Neural cell (in vitro differentiated cells): ENCODE measurements around the gene PIK3AP1. TPM values are rescaled to one million over a fixed set of nuclear protein-coding genes. Genes with fewer than 3 reads are reported as not detected.
"Not testable (repeated sequence)": the region's sequence is repeated elsewhere in the genome, so short reads cannot be mapped to it uniquely, and the experiment has no call there.

Experiments
- H2AFZ ChIP-seq: fragments of 200-600, 300-800 bp; sonication (generic), shearing (Covaris generic); 2 replicates; pipeline ENCODE4 v1.6.0; 2014; ENCODE audit warnings: low read depth, mild to moderate bottlenecking, antibody characterized with exemption, low read length, moderate library complexity
- H3F3A ChIP-seq: fragments of 200-600 bp; shearing (Covaris generic); 2 replicates; pipeline ENCODE4 v1.6.1; 2016; ENCODE audit warnings: mild to moderate bottlenecking, moderate library complexity, mixed read lengths, antibody characterized with exemption, low read length; ENCODE audit not compliant: insufficient read depth, poor library complexity, severe bottlenecking
- H3K27ac ChIP-seq: fragments of 200-600, 300-800 bp; sonication (generic), shearing (Covaris generic); 2 replicates; pipeline ENCODE4 v1.5.1; 2014; ENCODE audit warnings: mild to moderate bottlenecking, low read length, moderate library complexity
- H3K27me3 ChIP-seq: fragments of 300-800, 200-600 bp; sonication (generic), shearing (Covaris generic); 2 replicates; pipeline ENCODE4 v1.6.0; 2014; ENCODE audit warnings: mild to moderate bottlenecking, low read depth, low read length, moderate library complexity; ENCODE audit not compliant: insufficient read depth
- H3K36me3 ChIP-seq: fragments of 300-800, 200-600 bp; sonication (generic), shearing (Covaris generic); 2 replicates; pipeline ENCODE4 v1.5.1; 2014; ENCODE audit warnings: mild to moderate bottlenecking, antibody characterized with exemption, low read length, moderate library complexity; ENCODE audit not compliant: insufficient read depth
- H3K4me2 ChIP-seq: fragments of 300-800, 200-600 bp; sonication (generic), shearing (Covaris generic); 2 replicates; pipeline ENCODE4 v1.6.0; 2014; ENCODE audit warnings: mild to moderate bottlenecking, low read length
- H3K4me3 ChIP-seq: fragments of 300-800, 200-600 bp; sonication (generic), shearing (Covaris generic); 2 replicates; pipeline ENCODE4 v1.5.1; 2014; ENCODE audit warnings: mild to moderate bottlenecking, low read length, moderate library complexity
- H3K79me2 ChIP-seq: fragments of 200-600 bp; shearing (Covaris generic); replicated peaks from 2 replicates; pipeline ENCODE4 v1.6.0; 2014; ENCODE audit warnings: mild to moderate bottlenecking, low read length, moderate library complexity; ENCODE audit not compliant: insufficient read depth
- H3K9ac ChIP-seq: fragments of 300-800, 200-600 bp; sonication (generic), shearing (Covaris generic); 2 replicates; pipeline ENCODE4 v1.6.1; 2016; ENCODE audit warnings: mild to moderate bottlenecking, low read length, mixed read lengths
- H3K9me2 ChIP-seq: fragments of 200-600 bp; shearing (Covaris generic); 2 replicates; pipeline ENCODE4 v1.6.1; 2016; ENCODE audit warnings: mild to moderate bottlenecking, low read length, mixed read lengths; ENCODE audit not compliant: insufficient read depth
- H3K9me3 ChIP-seq: fragments of 200-600, 300-800 bp; sonication (generic), shearing (Covaris generic); 2 replicates; pipeline ENCODE4 v1.6.1; 2016; ENCODE audit warnings: mild to moderate bottlenecking, mixed run types, low read length, moderate library complexity, mixed read lengths
- H4K20me1 ChIP-seq: fragments of 200-600 bp; shearing (Covaris generic); 2 replicates; pipeline ENCODE4 v1.6.1; 2016; ENCODE audit warnings: mild to moderate bottlenecking, mixed run types; ENCODE audit not compliant: insufficient read depth
- CTCF ChIP-seq: fragments of 450-650 bp; IDR thresholded peaks from 2 replicates; pipeline ENCODE4 v1.5.1; 2014; ENCODE audit warnings: antibody characterized with exemption, mild to moderate bottlenecking, moderate library complexity; ENCODE audit not compliant: poor library complexity, severe bottlenecking
- EP300 ChIP-seq: fragments of 450-650 bp; conservative IDR thresholded peaks from 2 replicates; pipeline ENCODE4 v1.6.1; 2014; ENCODE audit warnings: antibody characterized with exemption, mild to moderate bottlenecking, moderate library complexity; ENCODE audit not compliant: poor library complexity, severe bottlenecking
- EZH2 ChIP-seq: fragments of 200-600, 300-800 bp; shearing (Covaris generic), sonication (generic); IDR thresholded peaks from 2 replicates; pipeline ENCODE4 v1.6.1; 2014; ENCODE audit warnings: antibody characterized with exemption, low read length, borderline replicate concordance, mild to moderate bottlenecking; ENCODE audit not compliant: insufficient read depth, poor library complexity, severe bottlenecking
- MXI1 ChIP-seq: fragments of 450-650 bp; conservative IDR thresholded peaks from 2 replicates; pipeline ENCODE4 v1.6.1; 2014; ENCODE audit warnings: antibody characterized with exemption, mild to moderate bottlenecking; ENCODE audit not compliant: poor library complexity, severe bottlenecking
- POLR2AphosphoS5 ChIP-seq: IDR thresholded peaks from 2 replicates; pipeline ENCODE4 v1.6.1; 2012
- RAD21 ChIP-seq: fragments of 450-650 bp; conservative IDR thresholded peaks from 2 replicates; pipeline ENCODE4 v1.6.1; 2014; ENCODE audit warnings: antibody characterized with exemption, mild to moderate bottlenecking, moderate library complexity
- REST ChIP-seq: IDR thresholded peaks from 2 replicates; pipeline ENCODE4 v1.6.1; 2012; ENCODE audit warnings: borderline replicate concordance
- SMC3 ChIP-seq: fragments of 450-650 bp; conservative IDR thresholded peaks from 2 replicates; pipeline ENCODE4 v1.6.1; 2014; ENCODE audit warnings: antibody characterized with exemption, mild to moderate bottlenecking, moderate library complexity; ENCODE audit not compliant: poor library complexity
- TAF1 ChIP-seq: IDR thresholded peaks from 2 replicates; pipeline ENCODE4 v1.6.1; 2012; ENCODE audit warnings: low read depth
- polyA plus RNA-seq: library from polyadenylated mRNA; depleted of rRNA; stranded (reverse); fragments of >200 nt; gene quantifications from 2 replicates; pipeline ENCODE4 v1.2.3, GENCODE V29; 2014

The PIK3AP1 gene
- polyA plus RNA-seq, 1 donor from 2014 or later = 0.05 TPM

- TF ChIP-seq CTCF (no peak), SMC3 (no peak), POLR2AphosphoS5 (no peak)
- no peak overlapping the region for H3K27ac ChIP-seq
- no peaks in the 10 kb centered on the region for H4K20me1 ChIP-seq
- no peak overlapping the region for H2AFZ ChIP-seq
- no peaks in the 10 kb centered on the region for H3K36me3 ChIP-seq
- no peaks in the 10 kb centered on the region for H3K27me3 ChIP-seq
- no peaks in the 10 kb centered on the region for H3K79me2 ChIP-seq
- no peaks in the 10 kb centered on the region for H3F3A ChIP-seq
- no peaks in the 10 kb centered on the region for H3K9me2 ChIP-seq
- no peak overlapping the region for H3K9ac ChIP-seq
- H3K9me3 ChIP-seq = no peaks in the 10 kb centered on the region
- no peak overlapping the region for H3K4me2 ChIP-seq
- no peak overlapping the region for H3K4me3 ChIP-seq
Observed at GRCh38 chr10:96681524-96681923, 38.8 kb downstream of the PIK3AP1 start.

- H3K27ac ChIP-seq, H3K9me2 ChIP-seq, H3K27me3 ChIP-seq, H3K4me3 ChIP-seq, H2AFZ ChIP-seq, H3K9ac ChIP-seq, H4K20me1 ChIP-seq, H3K36me3 ChIP-seq, H3K9me3 ChIP-seq, H3F3A ChIP-seq, H3K4me2 ChIP-seq, H3K79me2 ChIP-seq: not testable (repeated sequence)
Observed at GRCh38 chr10:96680463-96680862, 39.9 kb downstream of the PIK3AP1 start.

- Histone ChIP-seq H3K9me3 (no peaks in the 10 kb centered on the region), H3K4me2 (no peak overlapping the region), H3K36me3 (no peaks in the 10 kb centered on the region), H3K9me2 (no peaks in the 10 kb centered on the region), H3K27me3 (no peaks in the 10 kb centered on the region), H3K9ac (no peak overlapping the region), H3K79me2 (no peaks in the 10 kb centered on the region), H3F3A (no peaks in the 10 kb centered on the region), H3K27ac (no peak overlapping the region), H3K4me3 (no peak overlapping the region), H2AFZ (no peak overlapping the region), H4K20me1 (no peaks in the 10 kb centered on the region)
- TF ChIP-seq RAD21 (no peak), EZH2 (no peak), MXI1 (no peak), EP300 (no peak), CTCF (no peak), REST (no peak), POLR2AphosphoS5 (no peak), TAF1 (no peak)
Observed at GRCh38 chr10:96678725-96679124, 41.6 kb downstream of the PIK3AP1 start.
